ENCODE results near the gene IFI30.

The IFI30 gene

GRCh38 chr19:18173572-18174288, at the start of gene IFI30:
Gene IFI30 (plus strand): TSS chr19:18173813. CDS start chr19:18173842, 29 bp downstream.
- Histone ChIP-seq H3K9ac (ENCODE audit: low read length) (peak within 1 kb of the TSS; percentile 65), H3K27me3 (ENCODE audit: control insufficient read depth, insufficient read depth, low read length) (no peaks in the 10 kb centered on the region), H3K4me3 (ENCODE audit: low read length) (peak within 1 kb of the TSS; percentile 67), H3K4me1 (ENCODE audit: control insufficient read depth, insufficient read depth, low read length) (peaks cover 16% of the 10 kb centered on the region), H3K9me3 (ENCODE audit: control insufficient read depth, low read length) (no peaks in the 10 kb centered on the region), H3K36me3 (ENCODE audit: control insufficient read depth, insufficient read depth, low read length) (no peaks in the 10 kb centered on the region)

- Histone ChIP-seq H3K36me3 (ENCODE audit: control insufficient read depth, insufficient read depth, low read length) (peaks cover 7% of the 10 kb centered on the region), H3K4me3 (ENCODE audit: low read length) (no peak overlapping the region), H3K9ac (ENCODE audit: low read length) (no peak overlapping the region), H3K4me1 (ENCODE audit: control insufficient read depth, insufficient read depth, low read length) (peaks cover 9% of the 10 kb centered on the region), H3K27me3 (ENCODE audit: control insufficient read depth, insufficient read depth, low read length) (no peaks in the 10 kb centered on the region), H3K9me3 (ENCODE audit: control insufficient read depth, low read length) (no peaks in the 10 kb centered on the region)
Measured at GRCh38 chr19:18123819-18124218, 49.8 kb upstream of the IFI30 start.

GRCh38 chr19:18126097-18126496, 47.5 kb upstream of the IFI30 start:
- no peaks in the 10 kb centered on the region for H3K4me1 ChIP-seq (ENCODE audit: control insufficient read depth, insufficient read depth, low read length)
- H3K27me3 ChIP-seq (ENCODE audit: control insufficient read depth, insufficient read depth, low read length): no peaks in the 10 kb centered on the region
- H3K4me3 ChIP-seq (ENCODE audit: low read length): no peak overlapping the region
- H3K9me3 ChIP-seq (ENCODE audit: control insufficient read depth, low read length): no peaks in the 10 kb centered on the region
- peaks cover 11% of the 10 kb centered on the region for H3K36me3 ChIP-seq (ENCODE audit: control insufficient read depth, insufficient read depth, low read length)
- H3K9ac ChIP-seq (ENCODE audit: low read length): no peak overlapping the region

- H3K36me3 ChIP-seq (ENCODE audit: control insufficient read depth, insufficient read depth, low read length): peaks cover 11% of the 10 kb centered on the region
- no peaks in the 10 kb centered on the region for H3K9me3 ChIP-seq (ENCODE audit: control insufficient read depth, low read length)
- no peak overlapping the region for H3K9ac ChIP-seq (ENCODE audit: low read length)
- no peaks in the 10 kb centered on the region for H3K4me1 ChIP-seq (ENCODE audit: control insufficient read depth, insufficient read depth, low read length)
- H3K27me3 ChIP-seq (ENCODE audit: control insufficient read depth, insufficient read depth, low read length): no peaks in the 10 kb centered on the region
- no peak overlapping the region for H3K4me3 ChIP-seq (ENCODE audit: low read length)
Measured at GRCh38 chr19:18128044-18128443, 45.6 kb upstream of the IFI30 start.

- Histone ChIP-seq H3K36me3 (ENCODE audit: control insufficient read depth, insufficient read depth, low read length) (peaks cover 5% of the 10 kb centered on the region), H3K9ac (ENCODE audit: low read length) (no peak overlapping the region), H3K27me3 (ENCODE audit: control insufficient read depth, insufficient read depth, low read length) (no peaks in the 10 kb centered on the region)
Measured at GRCh38 chr19:18128805-18129204, 44.8 kb upstream of the IFI30 start.

GRCh38 chr19:18130523-18131242, 42.9 kb upstream of the IFI30 start:
- no peaks in the 10 kb centered on the region for H3K27me3 ChIP-seq (ENCODE audit: control insufficient read depth, insufficient read depth, low read length)
- no peaks in the 10 kb centered on the region for H3K4me1 ChIP-seq (ENCODE audit: control insufficient read depth, insufficient read depth, low read length)
- H3K36me3 ChIP-seq (ENCODE audit: control insufficient read depth, insufficient read depth, low read length): peaks cover 5% of the 10 kb centered on the region

More at GRCh38 chr19:18128805-18129204, 44.8 kb upstream of the IFI30 start:
- H3K4me1 ChIP-seq (ENCODE audit: control insufficient read depth, insufficient read depth, low read length): no peaks in the 10 kb centered on the region
- H3K4me3 ChIP-seq (ENCODE audit: low read length): no peak overlapping the region
- H3K9me3 ChIP-seq (ENCODE audit: control insufficient read depth, low read length): no peaks in the 10 kb centered on the region

GRCh38 chr19:18131841-18132596, 41.6 kb upstream of the IFI30 start:
- no peaks in the 10 kb centered on the region for H3K9me3 ChIP-seq (ENCODE audit: control insufficient read depth, low read length)
- H3K4me1 ChIP-seq (ENCODE audit: control insufficient read depth, insufficient read depth, low read length): no peaks in the 10 kb centered on the region
- H3K36me3 ChIP-seq (ENCODE audit: control insufficient read depth, insufficient read depth, low read length): peaks cover 5% of the 10 kb centered on the region
- no peak overlapping the region for H3K4me3 ChIP-seq (ENCODE audit: low read length)
- H3K9ac ChIP-seq (ENCODE audit: low read length): no peak overlapping the region
- H3K27me3 ChIP-seq (ENCODE audit: control insufficient read depth, insufficient read depth, low read length): no peaks in the 10 kb centered on the region

More at GRCh38 chr19:18130523-18131242, 42.9 kb upstream of the IFI30 start:
- Histone ChIP-seq H3K4me3 (ENCODE audit: low read length) (no peak overlapping the region), H3K9ac (ENCODE audit: low read length) (no peak overlapping the region), H3K9me3 (ENCODE audit: control insufficient read depth, low read length) (no peaks in the 10 kb centered on the region)

- H3K9me3 ChIP-seq (ENCODE audit: control insufficient read depth, low read length): no peaks in the 10 kb centered on the region
- H3K36me3 ChIP-seq (ENCODE audit: control insufficient read depth, insufficient read depth, low read length): no peaks in the 10 kb centered on the region
- no peaks in the 10 kb centered on the region for H3K4me1 ChIP-seq (ENCODE audit: control insufficient read depth, insufficient read depth, low read length)
- H3K4me3 ChIP-seq (ENCODE audit: low read length): no peak overlapping the region
- no peaks in the 10 kb centered on the region for H3K27me3 ChIP-seq (ENCODE audit: control insufficient read depth, insufficient read depth, low read length)
- H3K9ac ChIP-seq (ENCODE audit: low read length): no peak overlapping the region
Measured at GRCh38 chr19:18135712-18136584, 37.7 kb upstream of the IFI30 start.

GRCh38 chr19:18137242-18137641, 36.4 kb upstream of the IFI30 start:
- Histone ChIP-seq H3K36me3 (ENCODE audit: control insufficient read depth, insufficient read depth, low read length) (no peaks in the 10 kb centered on the region), H3K27me3 (ENCODE audit: control insufficient read depth, insufficient read depth, low read length) (no peaks in the 10 kb centered on the region), H3K9ac (ENCODE audit: low read length) (no peak overlapping the region), H3K4me1 (ENCODE audit: control insufficient read depth, insufficient read depth, low read length) (no peaks in the 10 kb centered on the region), H3K9me3 (ENCODE audit: control insufficient read depth, low read length) (no peaks in the 10 kb centered on the region), H3K4me3 (ENCODE audit: low read length) (no peak overlapping the region)

- Histone ChIP-seq H3K36me3 (ENCODE audit: control insufficient read depth, insufficient read depth, low read length) (no peaks in the 10 kb centered on the region), H3K4me3 (ENCODE audit: low read length) (no peak overlapping the region)
Measured at GRCh38 chr19:18137657-18138339, 35.8 kb upstream of the IFI30 start.

GRCh38 chr19:18140473-18140872, 33.1 kb upstream of the IFI30 start:
- Histone ChIP-seq H3K9me3 (ENCODE audit: control insufficient read depth, low read length) (no peaks in the 10 kb centered on the region), H3K9ac (ENCODE audit: low read length) (no peak overlapping the region), H3K4me3 (ENCODE audit: low read length) (no peak overlapping the region), H3K27me3 (ENCODE audit: control insufficient read depth, insufficient read depth, low read length) (no peaks in the 10 kb centered on the region), H3K36me3 (ENCODE audit: control insufficient read depth, insufficient read depth, low read length) (peaks cover 15% of the 10 kb centered on the region), H3K4me1 (ENCODE audit: control insufficient read depth, insufficient read depth, low read length) (no peaks in the 10 kb centered on the region)

More at GRCh38 chr19:18137657-18138339, 35.8 kb upstream of the IFI30 start:
- H3K9me3 ChIP-seq (ENCODE audit: control insufficient read depth, low read length): no peaks in the 10 kb centered on the region
- H3K27me3 ChIP-seq (ENCODE audit: control insufficient read depth, insufficient read depth, low read length): no peaks in the 10 kb centered on the region
- no peak overlapping the region for H3K9ac ChIP-seq (ENCODE audit: low read length)
- H3K4me1 ChIP-seq (ENCODE audit: control insufficient read depth, insufficient read depth, low read length): no peaks in the 10 kb centered on the region

All from mucosa of stomach (tissue), 1 donor.